ENCODE measurements around the gene NAA80.

Gene NAA80

DNA sequence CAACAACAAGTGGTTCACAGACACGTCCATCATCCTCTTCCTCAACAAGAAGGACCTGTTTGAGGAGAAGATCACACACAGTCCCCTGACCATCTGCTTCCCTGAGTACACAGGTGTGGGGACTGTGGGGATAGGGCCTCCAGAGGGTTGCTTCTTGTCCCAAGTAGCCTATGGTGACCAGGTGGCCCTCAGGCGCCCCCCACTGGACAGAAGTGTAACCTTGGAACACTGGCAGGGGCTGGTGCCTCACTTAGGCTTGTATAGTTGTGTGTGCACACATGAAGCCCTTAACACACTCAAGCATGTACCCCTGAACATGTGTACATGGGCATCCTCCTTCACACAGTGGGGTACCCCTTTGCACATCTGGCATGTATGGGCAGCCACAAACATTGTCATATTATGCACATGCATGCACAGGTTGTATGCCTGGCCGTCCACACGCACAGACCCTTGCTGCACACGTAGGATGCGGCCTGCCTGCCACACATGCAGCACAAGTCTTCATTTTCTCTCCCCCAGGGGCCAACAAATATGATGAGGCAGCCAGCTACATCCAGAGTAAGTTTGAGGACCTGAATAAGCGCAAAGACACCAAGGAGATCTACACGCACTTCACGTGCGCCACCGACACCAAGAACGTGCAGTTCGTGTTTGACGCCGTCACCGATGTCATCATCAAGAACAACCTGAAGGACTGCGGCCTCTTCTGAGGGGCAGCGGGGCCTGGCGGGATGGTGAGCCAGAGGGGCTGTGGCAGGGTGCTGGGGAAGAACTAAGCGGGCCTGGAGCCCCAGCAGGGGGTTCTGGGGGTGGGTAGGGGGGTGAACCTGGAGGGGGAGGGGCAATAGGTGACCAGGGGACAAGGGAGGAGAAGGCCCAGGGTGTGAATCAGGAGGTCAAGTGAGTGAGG lies 42.0 kb downstream of the NAA80 start:
- peaks cover 60% of the 10 kb centered on the region for H3K36me3 ChIP-seq (ENCODE audit: control insufficient read depth, insufficient read depth, low read length, severe bottlenecking)
- H3K4me3 ChIP-seq (ENCODE audit: low read length): no peak overlapping the region

DNA sequence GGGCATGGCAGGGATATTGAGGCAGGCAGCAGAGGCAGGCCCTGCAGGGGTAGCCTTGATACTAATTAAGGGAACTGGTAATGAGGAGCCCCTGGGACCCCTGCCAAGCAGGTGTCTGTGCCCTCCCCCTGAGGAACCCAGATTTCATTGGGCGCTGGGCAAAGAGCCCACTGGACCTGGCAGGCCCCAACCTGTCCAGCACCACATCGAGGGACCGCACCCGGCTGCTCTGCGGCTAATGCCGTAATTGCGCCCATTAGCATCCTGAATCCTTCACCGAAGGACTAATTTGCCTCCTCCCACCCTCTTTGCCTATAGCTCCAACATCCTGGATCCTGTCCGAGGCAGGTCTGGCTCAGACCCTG lies 44.0 kb downstream of the NAA80 start:
- H3K9me3 ChIP-seq (ENCODE audit: control insufficient read depth, low read length): no peaks in the 10 kb centered on the region
- peak overlapping the region; percentile 44 for H3K9ac ChIP-seq (ENCODE audit: low read length)
- H3K4me1 ChIP-seq (ENCODE audit: control insufficient read depth, insufficient read depth, low read length): peaks cover 20% of the 10 kb centered on the region
- no peaks in the 10 kb centered on the region for H3K27me3 ChIP-seq (replicated peaks; ENCODE audit: control insufficient read depth, insufficient read depth, low read length)
- no peak overlapping the region for H3K4me3 ChIP-seq (ENCODE audit: low read length)
- H3K36me3 ChIP-seq (ENCODE audit: control insufficient read depth, insufficient read depth, low read length, severe bottlenecking): peaks cover 64% of the 10 kb centered on the region
- DNase-seq (ENCODE audit: low read depth): no peak

More for the DNA sequence above, 42.0 kb downstream of the NAA80 start:
- Histone ChIP-seq H3K4me1 (ENCODE audit: control insufficient read depth, insufficient read depth, low read length) (peaks cover 25% of the 10 kb centered on the region), H3K27me3 (replicated peaks; ENCODE audit: control insufficient read depth, insufficient read depth, low read length) (no peaks in the 10 kb centered on the region), H3K9me3 (ENCODE audit: control insufficient read depth, low read length) (no peaks in the 10 kb centered on the region), H3K9ac (ENCODE audit: low read length) (no peak overlapping the region)
- peak; percentile 47 for DNase-seq (ENCODE audit: low read depth)

DNA sequence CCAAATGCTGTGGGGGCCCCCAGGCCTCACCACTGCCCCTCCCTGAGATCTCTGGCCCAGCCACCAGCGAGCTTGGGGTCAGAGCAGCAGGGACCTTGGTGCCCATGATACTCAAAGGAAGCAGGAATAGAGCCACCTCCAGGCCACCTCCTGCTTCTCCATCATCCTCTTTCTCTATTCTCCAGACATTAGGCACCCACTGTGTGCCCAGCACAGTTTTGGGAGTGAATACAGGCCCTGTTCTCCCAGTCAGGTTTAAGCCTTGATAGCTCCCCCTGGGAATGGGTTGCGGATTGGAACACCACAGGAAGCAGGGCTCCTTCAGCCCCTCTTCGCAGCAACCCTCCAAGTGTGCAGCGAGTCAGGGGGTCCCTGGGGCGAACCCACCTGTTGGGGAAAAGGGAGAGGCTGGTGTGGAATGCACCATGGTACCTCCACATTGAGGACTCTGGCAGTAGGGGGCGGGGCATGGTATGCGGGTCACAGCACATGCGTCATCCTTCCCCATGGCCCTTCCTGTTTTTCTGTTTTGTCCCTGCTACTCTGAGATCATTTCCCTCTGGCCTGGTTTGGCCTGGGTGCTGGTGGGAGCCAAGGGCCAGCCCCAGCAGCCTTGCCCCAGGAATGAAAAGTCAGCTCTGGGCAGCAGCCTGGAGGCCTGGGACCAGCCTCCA lies 44.5 kb downstream of the NAA80 start:
- Histone ChIP-seq H3K9ac (ENCODE audit: low read length) (peak overlapping the region; percentile 44), H3K27me3 (replicated peaks; ENCODE audit: control insufficient read depth, insufficient read depth, low read length) (no peaks in the 10 kb centered on the region), H3K4me3 (ENCODE audit: low read length) (no peak overlapping the region), H3K9me3 (ENCODE audit: control insufficient read depth, low read length) (no peaks in the 10 kb centered on the region), H3K36me3 (ENCODE audit: control insufficient read depth, insufficient read depth, low read length, severe bottlenecking) (peaks cover 64% of the 10 kb centered on the region), H3K4me1 (ENCODE audit: control insufficient read depth, insufficient read depth, low read length) (peaks cover 23% of the 10 kb centered on the region)
- DNase-seq (ENCODE audit: low read depth): peak; percentile 19

DNA sequence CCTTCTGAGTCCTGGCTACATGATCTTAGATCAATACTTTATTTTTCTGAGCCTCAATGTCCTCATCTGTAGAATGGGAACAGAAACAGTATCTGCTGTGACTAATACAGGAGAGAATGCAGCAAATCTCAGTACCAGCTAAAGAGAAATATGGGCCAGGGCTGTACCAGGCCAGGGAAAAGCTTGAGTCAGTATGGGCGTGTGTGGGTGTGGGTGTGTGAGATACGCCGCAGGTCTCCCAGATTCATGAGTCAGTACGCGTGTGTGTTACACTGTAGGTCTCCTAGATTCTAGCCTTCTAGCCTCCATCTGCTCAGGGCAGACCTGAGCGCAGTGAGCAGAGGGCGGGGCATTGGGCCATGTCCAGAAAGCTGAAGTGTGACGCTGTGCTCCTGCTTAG lies 48.0 kb downstream of the NAA80 start:
- no peaks in the 10 kb centered on the region for H3K27me3 ChIP-seq (replicated peaks; ENCODE audit: control insufficient read depth, insufficient read depth, low read length)
- H3K9ac ChIP-seq (ENCODE audit: low read length): peak overlapping the region; percentile 1
- H3K4me3 ChIP-seq (ENCODE audit: low read length): no peak overlapping the region
- peaks cover 51% of the 10 kb centered on the region for H3K4me1 ChIP-seq (ENCODE audit: control insufficient read depth, insufficient read depth, low read length)
- no peak for DNase-seq (ENCODE audit: low read depth)
- H3K36me3 ChIP-seq (ENCODE audit: control insufficient read depth, insufficient read depth, low read length, severe bottlenecking): peaks cover 40% of the 10 kb centered on the region
- no peaks in the 10 kb centered on the region for H3K9me3 ChIP-seq (ENCODE audit: control insufficient read depth, low read length)

DNA sequence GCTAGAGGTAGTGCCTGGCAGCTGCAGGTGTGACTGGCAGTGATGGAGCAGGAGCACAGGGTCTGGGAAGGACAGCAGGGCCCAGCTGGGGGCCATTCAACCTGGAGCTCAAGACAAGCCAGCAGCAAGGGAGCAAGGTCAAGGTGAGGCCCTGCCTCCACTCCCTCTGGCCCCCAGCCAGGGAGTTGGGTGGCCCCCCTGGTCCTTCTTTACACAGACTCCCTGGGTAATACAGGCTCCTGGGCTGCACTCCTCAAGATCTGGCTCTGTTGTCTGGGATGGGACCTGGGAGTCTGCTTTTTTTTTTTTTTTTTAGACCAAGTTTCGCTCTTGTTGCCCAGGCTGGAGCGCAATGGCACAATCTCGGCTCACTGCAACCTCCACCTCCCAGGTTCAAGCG lies 48.7 kb downstream of the NAA80 start:
- no peaks in the 10 kb centered on the region for H3K27me3 ChIP-seq (replicated peaks; ENCODE audit: control insufficient read depth, insufficient read depth, low read length)
- no peak overlapping the region for H3K4me3 ChIP-seq (ENCODE audit: low read length)
- H3K4me1 ChIP-seq (ENCODE audit: control insufficient read depth, insufficient read depth, low read length): peaks cover 57% of the 10 kb centered on the region
- peaks cover 35% of the 10 kb centered on the region for H3K36me3 ChIP-seq (ENCODE audit: control insufficient read depth, insufficient read depth, low read length, severe bottlenecking)
- no peaks in the 10 kb centered on the region for H3K9me3 ChIP-seq (ENCODE audit: control insufficient read depth, low read length)
- no peak for DNase-seq (ENCODE audit: low read depth)
- no peak overlapping the region for H3K9ac ChIP-seq (ENCODE audit: low read length)

DNA sequence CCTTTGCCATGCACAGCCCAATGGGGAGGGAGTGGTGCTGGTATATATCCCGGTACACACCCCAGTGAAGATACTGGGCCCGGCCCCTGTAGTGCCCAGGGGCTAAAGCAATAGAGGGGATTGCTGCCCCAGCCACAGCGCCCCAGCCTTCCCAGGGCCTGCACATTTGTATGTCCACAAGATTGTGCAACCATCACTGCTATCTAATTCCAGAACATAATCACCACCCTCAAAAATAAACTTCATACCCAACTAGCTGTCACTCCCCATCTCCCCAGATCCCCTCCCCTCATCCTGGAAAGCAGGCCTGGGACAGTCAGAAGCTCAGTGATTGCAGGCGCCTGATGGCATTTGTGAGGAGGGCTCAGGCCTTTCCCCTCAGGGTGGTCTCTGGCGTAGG lies 49.7 kb downstream of the NAA80 start:
- H3K4me3 ChIP-seq (ENCODE audit: low read length): no peak overlapping the region
- H3K27me3 ChIP-seq (replicated peaks; ENCODE audit: control insufficient read depth, insufficient read depth, low read length): no peaks in the 10 kb centered on the region
- peaks cover 55% of the 10 kb centered on the region for H3K4me1 ChIP-seq (ENCODE audit: control insufficient read depth, insufficient read depth, low read length)
- H3K36me3 ChIP-seq (ENCODE audit: control insufficient read depth, insufficient read depth, low read length, severe bottlenecking): peaks cover 25% of the 10 kb centered on the region
- H3K9ac ChIP-seq (ENCODE audit: low read length): peak overlapping the region; percentile 62
- no peaks in the 10 kb centered on the region for H3K9me3 ChIP-seq (ENCODE audit: control insufficient read depth, low read length)
- DNase-seq (ENCODE audit: low read depth): no peak

DNA sequence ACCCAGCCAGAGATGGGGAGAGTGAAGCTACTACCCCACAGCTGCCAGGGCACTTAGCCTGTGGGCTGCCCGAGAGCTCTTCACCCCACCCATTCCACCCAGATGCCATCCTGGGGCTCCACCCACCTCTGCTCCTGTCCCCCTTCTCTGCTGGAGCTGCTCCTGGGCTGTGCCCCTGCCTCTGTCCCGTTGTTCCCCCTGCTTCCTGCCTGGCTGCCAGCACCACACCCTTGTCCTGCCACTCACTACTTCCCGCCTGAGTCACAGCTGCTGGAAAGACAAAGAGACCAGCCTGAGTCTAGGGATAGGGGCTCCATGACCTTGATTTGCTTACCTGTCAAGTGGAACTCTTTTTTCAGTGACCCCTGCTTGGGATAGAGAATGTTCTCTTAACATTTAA lies 50.8 kb downstream of the NAA80 start:
- Histone ChIP-seq H3K9me3 (ENCODE audit: control insufficient read depth, low read length) (no peaks in the 10 kb centered on the region), H3K9ac (ENCODE audit: low read length) (peak overlapping the region; percentile 62), H3K4me3 (ENCODE audit: low read length) (no peak overlapping the region), H3K27me3 (replicated peaks; ENCODE audit: control insufficient read depth, insufficient read depth, low read length) (no peaks in the 10 kb centered on the region), H3K36me3 (ENCODE audit: control insufficient read depth, insufficient read depth, low read length, severe bottlenecking) (peaks cover 15% of the 10 kb centered on the region), H3K4me1 (ENCODE audit: control insufficient read depth, insufficient read depth, low read length) (peaks cover 59% of the 10 kb centered on the region)
- DNase-seq (ENCODE audit: low read depth): peak; percentile 61

DNA sequence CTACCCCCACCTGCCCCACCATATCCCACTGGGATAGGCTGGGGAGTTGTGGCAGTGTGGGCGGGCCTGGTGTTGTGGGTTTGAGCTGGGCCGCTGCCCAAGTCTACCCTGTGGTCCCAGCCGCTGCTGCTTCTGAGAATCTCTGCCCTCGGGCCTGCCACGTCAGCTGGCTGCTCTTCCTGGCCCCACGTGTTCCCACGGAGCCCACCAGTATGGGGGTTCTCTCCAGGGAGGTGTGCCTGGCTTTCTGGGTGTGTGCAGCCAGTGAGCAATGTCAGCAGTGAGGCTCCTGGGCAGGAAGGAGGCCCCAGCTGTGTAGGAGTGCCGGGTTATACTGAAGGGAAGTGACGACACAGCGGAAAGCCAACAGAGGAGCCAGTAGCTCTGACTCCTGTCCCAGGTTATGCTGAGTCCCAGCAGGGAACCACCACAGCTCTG lies 52.7 kb downstream of the NAA80 start:
- Histone ChIP-seq H3K36me3 (ENCODE audit: control insufficient read depth, insufficient read depth, low read length, severe bottlenecking) (no peaks in the 10 kb centered on the region), H3K9ac (ENCODE audit: low read length) (peak overlapping the region; percentile 80), H3K9me3 (ENCODE audit: control insufficient read depth, low read length) (no peaks in the 10 kb centered on the region), H3K27me3 (replicated peaks; ENCODE audit: control insufficient read depth, insufficient read depth, low read length) (no peaks in the 10 kb centered on the region), H3K4me3 (ENCODE audit: low read length) (peak overlapping the region; percentile 33), H3K4me1 (ENCODE audit: control insufficient read depth, insufficient read depth, low read length) (peaks cover 66% of the 10 kb centered on the region)
- peak; percentile 86 for DNase-seq (ENCODE audit: low read depth)

Measured in adipocyte (in vitro differentiated cells).